ENCODE measurements around the gene OR52A1.

DNA sequence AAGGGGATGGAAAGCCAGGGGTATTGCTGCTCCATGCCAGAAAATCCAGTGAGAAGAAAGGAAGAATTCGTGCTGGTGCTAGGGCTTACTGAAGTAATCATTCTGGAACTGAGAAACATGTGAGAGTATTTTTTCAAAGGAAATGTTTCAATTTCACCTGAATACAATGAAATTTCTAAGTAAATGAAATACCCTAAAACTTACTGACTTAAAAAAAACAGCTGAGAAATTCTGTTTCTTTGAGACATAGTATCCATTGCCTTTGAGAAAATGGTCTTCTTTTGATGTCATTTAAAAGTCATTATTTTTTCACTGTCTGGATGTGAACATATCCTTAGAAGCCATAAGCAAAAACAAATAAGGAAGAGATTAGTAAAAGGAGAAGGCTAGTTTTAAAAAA is 46.0 kb upstream of the OR52A1 start, which contains the start of gene OR51V1:
- TF ChIP-seq, protein P1, sequence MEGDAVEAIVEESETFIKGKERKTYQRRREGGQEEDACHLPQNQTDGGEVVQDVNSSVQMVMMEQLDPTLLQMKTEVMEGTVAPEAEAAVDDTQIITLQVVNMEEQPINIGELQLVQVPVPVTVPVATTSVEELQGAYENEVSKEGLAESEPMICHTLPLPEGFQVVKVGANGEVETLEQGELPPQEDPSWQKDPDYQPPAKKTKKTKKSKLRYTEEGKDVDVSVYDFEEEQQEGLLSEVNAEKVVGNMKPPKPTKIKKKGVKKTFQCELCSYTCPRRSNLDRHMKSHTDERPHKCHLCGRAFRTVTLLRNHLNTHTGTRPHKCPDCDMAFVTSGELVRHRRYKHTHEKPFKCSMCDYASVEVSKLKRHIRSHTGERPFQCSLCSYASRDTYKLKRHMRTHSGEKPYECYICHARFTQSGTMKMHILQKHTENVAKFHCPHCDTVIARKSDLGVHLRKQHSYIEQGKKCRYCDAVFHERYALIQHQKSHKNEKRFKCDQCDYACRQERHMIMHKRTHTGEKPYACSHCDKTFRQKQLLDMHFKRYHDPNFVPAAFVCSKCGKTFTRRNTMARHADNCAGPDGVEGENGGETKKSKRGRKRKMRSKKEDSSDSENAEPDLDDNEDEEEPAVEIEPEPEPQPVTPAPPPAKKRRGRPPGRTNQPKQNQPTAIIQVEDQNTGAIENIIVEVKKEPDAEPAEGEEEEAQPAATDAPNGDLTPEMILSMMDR (IDR thresholded peaks at IDR 0.05; ENCODE audit: extremely low read depth in 1 of 2, insufficient read depth in 1 of 2, low read depth in 1 of 2, low read length in 2 of 2), result no peak
- TF ChIP-seq POLR2A (IDR thresholded peaks at IDR 0.05; ENCODE audit: low read depth, low read length) (no peak), POLR2AphosphoS5 (IDR thresholded peaks at IDR 0.05; ENCODE audit: insufficient read depth, low read depth, low read length) (no peak), GATA2 (IDR thresholded peaks at IDR 0.05; ENCODE audit: insufficient read depth, insufficient read length, low read depth, low read length) (no peak), MYC (IDR thresholded peaks at IDR 0.05; ENCODE audit: low read depth, low read length) (no peak)

Measured in endothelial cell of umbilical vein (primary cell).